Heart left ventricle (tissue), 13 donors: ENCODE measurements around the gene ZFP37.

ENCODE experiments used
- POLR2A ChIP-seq, 2 donors: fragments of 450-650 bp; IDR thresholded peaks; one replicate each; pipeline ENCODE4 v1.6.1; 2017; ENCODE audit warnings: antibody characterized with exemption in 2 of 2, mild to moderate bottlenecking in 2 of 2, moderate library complexity in 2 of 2
- TF ChIP-seq, protein P1 (sequence below), 12 donors: fragments of 200-600 bp; sonication (generic) in 4 of 12; IDR thresholded peaks; one replicate each; pipeline versions ENCODE4 v1.5.0 to v1.8.0; 2018 to 2022; ENCODE audit warnings: antibody characterized with exemption in 12 of 12, mild to moderate bottlenecking in 5 of 12
- donor health status: ischemic (EF 13 %, LVEDD 7.1; RV severe dilation, severe dysfunction).
- donor health status: DM: no; HTN: yes; CAD: no.
- donor health status: DM: no; HTN: no; CAD: no.
- donor health status: ischemic (EF 25% LVEDD 6.9; RV normal size, moderate dysfunction).
- donor health status: ischemic (EF 25% LVEDD 5.7; RV mildly dilated, moderate dysfunction).
- donor health status: ischemic (EF 35%, LVEDD 5.7; RV mildly dilated, moderate dysfunction).
- donor health status: nonischemic (EF 11% LVEDD 7.7; RV severe dilation, severe dysfunction).
- donor health status: DM: yes; HTN: yes; CAD: no.
- donor health status: PGD.
- donor health status: ischemic (EF 29% LVEDD 5.4; RV normal size, mild dysfunction).
- donor health status: nonischemic (EF 23%, LVEDD 6.1; RV moderate dilation, normal function).

DNA sequence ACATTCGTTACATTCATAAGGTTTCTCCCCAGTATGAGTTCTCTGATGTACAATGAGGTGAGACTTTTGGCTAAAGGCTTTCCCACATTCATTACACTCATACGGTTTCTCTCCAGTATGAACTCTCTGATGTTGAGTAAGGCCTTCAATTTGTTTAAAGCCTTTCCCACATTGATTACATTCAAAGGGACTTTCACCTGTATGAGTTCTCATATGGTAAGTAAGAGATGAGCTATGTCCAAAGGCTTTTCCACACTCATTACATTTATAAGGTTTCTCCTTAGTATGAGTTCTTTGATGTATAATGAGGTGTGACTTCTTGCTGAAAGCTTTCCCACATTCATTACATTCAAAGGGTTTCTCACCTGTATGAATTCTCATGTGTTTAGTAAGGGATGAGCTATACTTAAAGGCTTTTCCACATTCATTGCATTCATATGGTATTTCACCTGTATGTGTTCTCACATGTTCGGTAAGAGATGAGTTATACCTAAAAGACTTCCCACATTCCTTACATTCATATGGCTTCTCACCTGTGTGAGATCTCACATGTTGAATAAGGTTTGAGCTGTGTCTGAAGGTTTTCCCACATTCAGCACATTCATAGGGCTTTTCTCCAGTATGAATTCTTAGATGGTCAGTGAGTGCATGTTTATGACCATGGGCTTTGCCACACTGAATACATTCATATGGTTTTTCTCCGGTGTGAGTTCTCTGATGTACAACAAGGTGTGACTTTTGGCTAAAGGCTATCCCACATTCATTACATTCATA, 13.5 kb downstream of the ZFP37 start:
- TF ChIP-seq, protein P1, sequence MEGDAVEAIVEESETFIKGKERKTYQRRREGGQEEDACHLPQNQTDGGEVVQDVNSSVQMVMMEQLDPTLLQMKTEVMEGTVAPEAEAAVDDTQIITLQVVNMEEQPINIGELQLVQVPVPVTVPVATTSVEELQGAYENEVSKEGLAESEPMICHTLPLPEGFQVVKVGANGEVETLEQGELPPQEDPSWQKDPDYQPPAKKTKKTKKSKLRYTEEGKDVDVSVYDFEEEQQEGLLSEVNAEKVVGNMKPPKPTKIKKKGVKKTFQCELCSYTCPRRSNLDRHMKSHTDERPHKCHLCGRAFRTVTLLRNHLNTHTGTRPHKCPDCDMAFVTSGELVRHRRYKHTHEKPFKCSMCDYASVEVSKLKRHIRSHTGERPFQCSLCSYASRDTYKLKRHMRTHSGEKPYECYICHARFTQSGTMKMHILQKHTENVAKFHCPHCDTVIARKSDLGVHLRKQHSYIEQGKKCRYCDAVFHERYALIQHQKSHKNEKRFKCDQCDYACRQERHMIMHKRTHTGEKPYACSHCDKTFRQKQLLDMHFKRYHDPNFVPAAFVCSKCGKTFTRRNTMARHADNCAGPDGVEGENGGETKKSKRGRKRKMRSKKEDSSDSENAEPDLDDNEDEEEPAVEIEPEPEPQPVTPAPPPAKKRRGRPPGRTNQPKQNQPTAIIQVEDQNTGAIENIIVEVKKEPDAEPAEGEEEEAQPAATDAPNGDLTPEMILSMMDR (IDR thresholded peaks at IDR 0.05): no peak
- TF ChIP-seq POLR2A (IDR thresholded peaks at IDR 0.05): no peak
